GM21576 (cell line): ENCODE results near the gene PTPRK.

Source experiments
- ATAC-seq: cut with Tn5 transposase; IDR thresholded peaks from one replicate; pipeline ENCODE4 v1.9.1; 2021; ENCODE audit warnings: mild to moderate bottlenecking, moderate library complexity; ENCODE audit not compliant: unreplicated experiment

Gene PTPRK

DNA sequence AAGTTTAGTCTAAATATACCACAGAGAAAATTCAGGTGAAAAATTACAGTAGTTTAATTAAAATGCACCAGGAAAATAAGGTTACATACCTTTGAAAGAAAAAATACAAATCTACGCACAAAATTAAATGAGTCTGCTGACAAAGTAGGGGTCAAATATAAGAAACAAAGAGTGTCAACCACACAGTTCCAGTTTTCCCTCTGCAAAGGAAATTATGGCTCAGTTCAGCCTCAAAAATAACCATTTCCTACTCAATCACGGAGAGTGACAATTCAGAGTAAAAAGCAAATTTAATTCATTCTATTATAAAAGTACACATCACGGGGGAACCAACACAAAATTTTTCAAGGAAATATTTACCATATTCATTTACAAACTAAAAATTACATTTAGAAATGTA lies 124.8 kb downstream of the PTPRK start:
- no peak for ATAC-seq

DNA sequence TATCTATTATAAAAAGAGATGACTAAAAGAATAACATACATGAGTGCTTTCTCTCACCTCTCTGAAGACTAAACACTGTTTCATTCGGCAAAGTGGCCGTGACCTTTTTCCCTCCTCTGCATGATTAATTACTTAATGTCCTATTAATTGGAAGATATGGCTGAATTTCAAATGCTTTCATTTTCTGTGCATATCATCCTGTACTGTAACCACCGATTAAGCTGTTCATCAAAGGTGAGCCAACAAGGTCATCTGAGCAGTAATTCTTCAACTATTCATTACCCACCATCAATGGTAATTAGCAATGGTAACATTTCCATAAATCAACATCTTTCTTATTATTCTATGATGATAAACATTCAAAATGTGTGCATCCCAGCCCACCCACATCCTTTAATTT lies 125.2 kb downstream of the PTPRK start:
- ATAC-seq, result no peak

DNA sequence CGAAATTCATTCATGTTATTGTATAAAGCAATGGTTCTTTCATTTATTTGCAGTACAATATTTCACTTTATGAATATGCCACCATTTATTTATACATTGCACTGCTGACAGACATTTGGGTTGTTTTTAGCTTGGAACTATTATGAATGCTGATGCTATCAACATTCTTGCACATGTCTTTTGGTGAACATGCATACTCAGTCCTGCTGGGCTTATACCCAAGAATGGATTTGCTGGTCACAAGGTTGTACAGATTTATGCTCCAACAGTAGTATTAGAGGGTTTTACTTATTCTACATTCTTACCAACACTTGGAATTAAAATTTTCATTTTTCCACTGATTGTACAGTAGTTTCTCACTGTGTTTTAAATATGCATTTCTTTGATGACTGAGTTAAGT lies 126.2 kb downstream of the PTPRK start:
- ATAC-seq, result no peak

DNA sequence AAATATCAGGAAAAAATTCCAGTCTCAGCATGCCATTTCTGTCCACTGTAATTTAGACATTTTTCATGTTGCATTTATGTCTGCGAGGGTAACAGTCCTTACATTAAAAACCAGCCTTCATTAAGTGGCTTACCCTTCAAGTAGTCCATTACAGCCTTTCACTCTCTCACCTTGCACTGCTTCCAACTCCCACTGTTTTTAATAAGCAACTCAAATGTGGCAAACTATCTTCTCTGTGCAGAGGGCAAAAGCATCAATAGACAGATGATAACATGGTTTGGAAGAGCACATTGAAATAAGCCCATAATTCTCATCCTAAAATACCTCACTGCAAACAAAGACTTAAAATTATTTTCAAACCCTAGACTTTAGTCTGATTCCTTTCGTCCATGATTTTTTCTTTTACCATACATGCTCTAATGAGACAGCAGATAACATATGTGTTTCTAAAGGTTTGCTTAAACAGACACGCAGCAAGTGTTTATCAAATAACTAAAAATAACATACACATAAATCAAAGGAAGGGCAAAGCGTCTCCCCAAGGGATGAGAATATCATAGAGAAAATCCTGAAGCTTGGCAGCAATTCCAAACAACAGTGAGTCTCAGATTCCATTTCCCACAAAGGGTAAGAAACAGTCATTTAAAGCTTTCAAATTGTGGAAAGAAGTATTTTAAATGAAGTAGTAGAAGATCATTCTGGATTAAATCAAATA lies 130.4 kb downstream of the PTPRK start:
- ATAC-seq, result no peak

DNA sequence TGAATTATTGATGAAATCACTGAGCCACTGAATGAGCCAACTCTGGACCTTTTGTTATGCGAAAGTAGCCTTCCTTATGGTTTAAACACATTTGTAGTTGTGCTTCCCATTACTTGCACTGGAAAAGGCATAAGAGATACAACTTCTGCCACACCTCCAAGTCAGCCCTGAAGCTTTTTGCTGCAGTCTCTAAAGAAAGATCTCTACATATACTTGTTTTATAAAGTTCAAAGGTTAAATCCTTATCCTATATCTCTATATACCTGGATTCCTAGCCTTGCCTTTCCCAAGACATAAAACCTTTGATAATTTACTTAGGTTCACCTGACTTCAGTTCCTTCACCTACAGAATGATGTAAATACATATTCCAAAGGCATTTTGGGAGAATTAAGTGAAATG lies 132.0 kb downstream of the PTPRK start:
- no peak for ATAC-seq

DNA sequence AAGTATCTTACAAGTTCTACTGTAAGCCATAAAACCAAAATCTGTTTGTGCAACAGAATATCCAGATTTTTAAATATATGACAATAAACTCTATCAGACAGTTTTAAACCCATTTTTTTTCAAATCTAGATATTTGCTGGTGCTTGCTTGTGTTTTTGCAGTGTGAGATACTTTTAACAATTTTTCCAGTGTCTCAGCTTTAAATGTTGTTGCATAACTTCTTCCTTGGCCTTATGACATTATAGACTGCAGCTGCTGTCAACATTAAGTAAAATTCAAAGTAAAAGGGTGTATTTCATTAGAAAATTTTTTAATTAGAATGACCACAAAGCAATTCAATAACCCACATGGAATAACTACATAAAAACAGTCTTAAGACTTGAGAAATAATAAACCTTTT lies 139.5 kb downstream of the PTPRK start:
- no peak for ATAC-seq

DNA sequence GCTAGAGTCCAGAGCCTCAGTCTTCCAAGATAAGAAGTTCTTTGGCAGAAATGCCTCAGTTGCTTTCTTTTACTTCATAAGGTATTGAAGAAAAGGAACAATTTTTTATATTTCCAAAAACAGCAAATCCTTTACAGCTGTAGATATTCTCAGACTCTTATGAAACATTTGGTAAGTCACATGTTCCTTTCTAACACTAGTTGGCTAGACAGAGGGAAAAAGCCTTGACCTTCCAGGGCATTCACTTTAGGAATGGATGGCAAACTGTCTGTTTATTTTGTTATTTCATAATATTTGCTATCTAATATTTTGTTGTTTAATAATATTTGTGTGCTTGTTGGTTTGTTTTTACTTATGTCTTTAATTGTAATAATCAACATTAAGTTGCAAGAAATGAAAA lies 140.8 kb downstream of the PTPRK start:
- ATAC-seq, result no peak

DNA sequence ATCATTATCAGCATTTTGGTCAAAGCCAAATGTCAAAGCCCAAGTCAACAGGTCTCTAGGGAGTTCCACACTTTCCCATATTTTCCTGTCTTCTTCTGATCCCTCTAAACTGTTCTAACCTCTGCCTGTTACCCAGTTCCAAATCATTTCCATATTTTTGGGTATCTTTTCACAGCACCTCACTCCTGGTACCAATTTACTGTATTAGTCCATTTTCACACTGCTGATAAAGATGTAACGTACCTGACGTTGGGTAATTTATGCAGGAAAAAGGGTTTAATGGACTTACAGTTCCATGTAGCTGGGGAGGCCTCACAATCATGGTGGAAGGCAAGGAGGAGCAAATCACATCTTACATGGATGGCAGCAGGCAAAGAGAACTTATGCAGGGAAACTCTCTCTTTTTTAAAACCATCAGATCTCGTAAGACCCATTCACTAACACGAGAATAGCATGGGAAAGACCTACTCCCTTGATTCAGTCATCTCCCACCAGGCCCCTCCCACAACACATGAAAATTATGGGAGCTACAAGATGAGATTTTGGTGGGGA lies 143.4 kb downstream of the PTPRK start:
- no peak for ATAC-seq

DNA sequence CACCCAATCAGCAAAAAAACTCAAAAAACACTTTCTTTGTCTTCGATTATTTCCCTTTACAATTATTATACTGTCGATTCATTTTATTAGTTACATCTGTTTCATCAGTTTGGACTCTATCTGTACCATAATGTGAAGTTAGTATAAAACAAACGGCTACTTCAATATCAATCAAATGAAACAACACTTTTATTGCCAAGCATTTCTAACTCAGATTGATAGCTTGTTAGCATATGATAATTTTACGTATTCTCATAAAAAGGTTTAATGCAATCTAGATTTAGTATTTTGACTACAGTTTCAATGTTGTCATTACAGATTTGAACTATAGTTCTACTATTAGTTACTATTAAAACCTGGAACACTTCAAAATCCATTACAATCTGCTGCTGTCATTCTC lies 149.3 kb downstream of the PTPRK start:
- ATAC-seq, result no peak

DNA sequence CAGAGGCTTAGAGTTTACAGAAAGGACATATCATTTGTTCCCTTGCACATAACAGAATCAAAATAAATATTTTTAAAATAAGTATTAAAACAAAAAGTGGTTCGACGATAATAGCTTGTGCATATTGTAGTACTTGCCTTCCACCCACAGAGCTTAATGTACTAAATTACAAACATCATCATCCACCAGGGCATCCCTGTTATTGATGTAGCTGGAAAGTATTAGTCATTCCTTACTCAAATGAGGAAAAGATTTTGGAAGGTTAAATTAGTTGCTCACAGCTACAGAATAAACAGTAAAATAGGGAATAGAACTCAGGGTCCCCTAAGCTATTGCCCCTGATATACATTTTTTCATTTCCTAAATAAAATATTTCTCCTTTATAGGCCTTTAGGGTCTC lies 150.3 kb downstream of the PTPRK start:
- ATAC-seq, result no peak

DNA sequence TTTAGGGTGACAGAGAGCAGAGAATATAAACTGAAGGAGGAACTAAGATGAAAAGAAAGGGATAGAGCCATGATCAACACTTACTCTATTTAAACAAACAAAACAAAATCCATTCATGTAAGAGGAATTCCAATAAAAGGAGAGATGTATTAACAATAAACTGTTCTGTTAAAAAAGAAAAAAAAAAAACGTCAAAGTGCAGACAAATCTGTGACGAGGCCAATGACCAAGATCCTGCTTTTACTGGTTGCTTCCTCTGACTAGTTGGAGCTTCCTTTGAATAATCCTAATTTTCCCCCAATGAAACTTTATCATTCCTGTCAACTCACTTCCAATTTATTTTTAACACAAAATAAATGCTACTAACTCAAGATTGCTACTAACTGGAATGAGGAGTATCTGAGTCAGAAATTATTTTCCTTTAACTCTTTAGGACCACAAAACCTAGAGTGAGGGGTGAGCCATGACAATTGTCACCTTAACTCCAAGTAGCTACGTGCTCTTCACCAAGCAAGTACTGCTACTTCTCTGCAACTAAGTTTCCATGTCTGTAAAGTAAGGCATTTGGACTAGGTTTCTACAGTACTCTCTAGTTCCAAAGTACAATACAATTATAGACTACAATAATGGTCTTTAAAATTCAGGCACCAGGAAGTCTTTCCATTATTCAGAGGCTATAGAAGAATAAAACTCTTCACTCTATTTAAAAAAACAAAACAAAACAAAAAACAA lies 152.0 kb downstream of the PTPRK start:
- no peak for ATAC-seq

DNA sequence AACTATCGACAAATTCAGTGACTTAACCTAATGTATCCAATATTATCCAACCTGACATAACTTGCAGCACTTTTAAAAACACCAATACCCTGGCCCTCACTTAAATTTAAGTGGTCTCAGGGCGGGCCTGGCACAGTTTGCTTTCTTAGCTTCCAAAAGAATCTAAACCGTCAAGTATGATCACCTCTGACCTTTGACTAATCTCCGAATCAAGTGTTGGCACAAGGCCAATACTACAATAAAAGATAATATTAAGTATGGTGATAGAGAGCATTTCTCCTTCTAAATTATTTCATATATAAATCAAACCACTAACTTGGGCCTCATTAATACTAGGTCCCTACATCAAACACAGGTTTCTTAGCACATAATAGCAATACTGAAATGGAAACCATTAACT lies 153.0 kb downstream of the PTPRK start:
- no peak for ATAC-seq

DNA sequence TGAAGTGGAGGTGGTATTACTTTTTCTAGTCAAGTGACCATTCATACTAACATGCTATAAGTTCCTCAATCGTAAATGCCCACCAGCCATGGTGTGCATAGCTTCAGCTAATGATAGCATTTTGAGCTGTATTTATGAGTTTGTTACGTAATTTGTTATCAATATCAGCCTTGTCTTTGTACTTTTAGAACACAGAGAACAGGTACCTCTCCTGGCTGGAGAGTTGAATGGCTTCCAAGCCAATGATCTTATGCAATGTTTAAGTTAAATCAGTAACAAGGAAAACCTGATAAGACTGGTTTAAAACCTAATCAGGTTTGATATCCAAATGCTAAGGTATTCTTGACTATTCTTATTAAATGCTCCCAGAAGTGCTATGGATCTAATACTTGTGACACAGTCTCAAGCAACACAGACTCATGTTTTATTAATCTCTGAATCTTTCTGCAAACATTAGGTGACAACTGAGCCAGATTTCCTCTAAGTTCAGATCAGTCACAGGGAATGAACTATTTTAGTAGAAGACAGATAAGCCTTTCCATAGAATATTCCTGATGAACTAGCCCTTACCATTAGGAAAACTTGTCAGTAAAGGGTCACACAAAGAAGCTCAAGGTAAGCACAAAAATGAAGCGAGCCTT lies 154.8 kb downstream of the PTPRK start:
- ATAC-seq, result no peak

DNA sequence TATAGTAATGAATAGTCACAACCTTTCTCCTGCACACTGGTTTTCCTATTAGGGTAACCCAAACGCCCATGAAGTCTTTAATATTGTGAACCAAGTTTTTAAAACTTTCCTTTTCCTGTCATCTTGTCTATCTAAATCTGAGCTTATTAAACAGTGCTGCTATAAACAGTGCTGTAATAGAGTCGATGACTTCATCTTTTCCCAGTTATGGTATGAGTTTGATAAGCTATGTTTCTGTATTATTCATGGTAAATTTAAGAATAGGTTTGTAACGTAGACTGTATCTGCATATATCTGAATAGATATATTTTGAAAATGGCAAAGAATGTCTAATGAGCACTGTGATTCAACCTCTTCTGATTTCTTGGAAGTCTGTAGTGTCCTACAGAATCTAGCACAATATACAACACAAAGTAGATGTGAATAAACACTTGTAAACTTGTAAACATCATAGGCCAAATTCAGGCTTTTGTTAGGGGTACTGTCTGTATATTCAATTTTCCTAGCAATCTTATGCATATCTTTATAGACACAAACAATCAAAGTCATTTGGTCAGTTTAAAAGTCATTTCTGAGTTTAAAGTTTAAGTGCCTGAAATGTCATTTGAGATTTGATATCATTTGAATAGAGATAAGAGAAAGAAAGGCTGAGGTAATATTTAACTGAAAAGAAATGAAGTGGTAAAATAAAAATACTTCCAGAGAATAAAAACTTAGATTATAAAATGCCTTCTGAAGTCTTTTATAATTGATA lies 155.5 kb downstream of the PTPRK start:
- no peak for ATAC-seq

DNA sequence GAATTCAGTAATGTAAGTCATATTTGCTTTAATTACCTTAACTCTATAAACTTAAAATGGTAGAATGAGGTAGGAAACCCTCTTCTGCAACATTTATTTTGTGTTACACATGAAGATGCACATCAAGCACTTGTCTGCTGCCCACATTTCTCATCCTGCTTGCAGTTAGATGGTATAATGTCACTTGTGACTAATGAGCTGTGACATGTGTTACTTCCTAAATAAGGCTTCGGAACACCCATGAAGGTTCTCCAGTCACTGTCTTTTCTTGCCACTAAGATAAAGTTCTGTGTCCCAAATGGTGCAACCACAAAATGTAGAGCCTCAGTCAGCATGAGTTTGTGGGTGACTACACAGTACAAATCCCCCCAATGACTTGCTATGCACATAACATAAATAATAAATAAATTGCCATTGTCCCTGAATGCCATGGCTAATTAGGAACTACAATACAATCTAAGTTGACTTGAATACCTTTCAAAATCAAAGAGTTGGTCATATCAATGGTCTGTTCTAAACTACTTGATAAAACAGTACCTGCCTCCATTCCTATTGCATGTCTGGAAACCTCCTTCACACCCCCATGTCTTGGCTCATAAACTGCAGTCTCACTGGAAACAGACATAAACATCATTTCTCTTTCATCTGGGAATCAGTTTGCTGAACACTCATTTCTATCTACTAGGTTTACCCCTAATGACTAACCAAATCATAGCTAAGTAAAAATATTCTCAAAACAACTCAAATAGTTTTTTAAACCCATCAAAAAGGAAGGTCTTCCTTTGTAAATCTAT lies 157.2 kb downstream of the PTPRK start:
- no peak for ATAC-seq

DNA sequence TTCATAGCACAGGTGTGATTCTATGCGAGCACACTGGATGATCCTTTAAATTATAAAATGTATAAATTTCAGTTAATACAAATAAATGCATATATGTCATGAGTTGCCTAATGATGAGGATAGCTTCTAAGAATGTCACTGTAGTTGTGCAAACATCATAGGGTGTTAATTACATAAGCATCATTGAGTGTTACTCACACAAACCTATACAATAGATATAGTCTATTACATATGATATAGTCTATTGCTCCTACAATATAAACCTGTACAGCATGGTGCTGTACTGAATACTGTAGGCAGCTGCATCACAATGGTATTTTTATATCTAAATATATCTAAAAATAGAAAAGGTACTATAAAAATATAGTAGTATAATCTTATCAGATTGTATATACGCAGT lies 159.0 kb downstream of the PTPRK start:
- ATAC-seq, result no peak

DNA sequence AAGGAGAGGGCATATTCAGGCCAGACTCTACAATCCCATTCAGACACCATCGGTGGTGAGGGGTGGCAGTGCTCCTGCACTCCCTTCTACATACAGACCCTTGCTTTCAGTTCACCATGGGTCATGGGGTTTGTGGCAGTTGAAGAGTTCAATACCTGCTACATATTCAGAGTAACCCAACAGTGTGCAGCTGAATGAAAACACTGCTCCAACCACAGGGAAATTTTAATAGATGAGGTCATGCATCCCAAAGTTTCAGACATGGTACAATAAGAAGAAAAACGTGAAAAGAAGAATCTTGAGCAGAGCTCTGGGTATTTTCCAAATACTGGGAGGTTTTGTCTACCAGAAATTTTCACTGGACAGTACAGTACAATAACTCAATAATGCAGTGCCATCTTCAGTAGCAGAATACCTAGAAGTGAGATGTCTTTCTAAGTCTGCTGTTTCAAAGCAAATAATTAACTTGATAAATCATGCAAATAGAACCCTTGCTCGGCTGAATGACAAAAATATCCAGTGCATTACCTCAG lies 162.1 kb downstream of the PTPRK start:
- ATAC-seq, result no peak

DNA sequence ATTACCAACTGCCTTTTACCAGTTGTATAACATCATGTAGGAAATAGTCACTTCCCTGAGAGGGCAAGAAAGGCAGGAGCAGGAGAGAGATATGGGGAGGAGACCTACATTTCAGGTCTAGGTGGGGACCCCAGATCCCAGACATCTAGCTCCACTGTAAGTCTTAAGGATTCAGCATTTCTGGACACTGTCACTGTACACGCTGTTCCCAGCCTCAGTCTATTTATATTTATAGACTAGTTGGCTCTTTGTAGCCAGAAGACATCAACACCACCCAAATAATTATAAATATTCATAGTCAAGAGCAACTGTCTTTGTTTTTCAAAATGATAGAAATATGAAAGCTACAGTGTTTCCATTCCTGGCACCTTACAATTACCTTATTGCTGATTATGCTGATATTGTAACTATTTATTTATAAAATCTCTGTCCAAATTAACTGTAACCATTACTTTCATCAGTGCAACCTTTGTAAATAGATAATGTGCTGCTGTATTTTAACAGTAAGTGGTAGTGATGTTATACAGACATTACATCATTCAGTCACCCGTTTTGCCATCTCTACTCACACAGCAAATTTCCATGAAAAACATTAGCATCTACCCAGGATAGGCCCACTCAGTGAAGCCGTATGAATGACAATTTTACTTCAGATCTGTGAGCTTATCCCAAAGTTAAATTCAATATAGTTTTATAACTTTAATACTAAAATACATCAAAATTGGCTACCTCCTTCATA lies 162.8 kb downstream of the PTPRK start:
- no peak for ATAC-seq

DNA sequence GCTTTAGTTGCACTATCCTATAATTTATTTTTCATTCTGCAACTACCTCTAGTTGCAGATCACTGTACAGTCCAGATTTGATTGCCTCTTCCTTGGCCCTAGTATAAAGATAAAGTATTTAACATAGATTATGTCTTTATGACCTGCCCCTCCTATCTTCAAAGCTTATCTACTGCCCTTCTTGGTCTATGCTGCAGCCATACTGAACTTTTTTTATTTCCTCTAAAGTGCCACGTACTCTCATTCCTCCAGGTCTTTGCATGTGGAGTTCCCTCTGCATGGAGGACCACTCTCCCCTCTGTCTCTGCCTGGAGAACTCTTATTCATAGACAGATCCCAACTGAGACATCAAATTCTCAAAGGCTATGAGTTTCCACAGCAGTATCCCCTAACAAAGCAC lies 168.0 kb downstream of the PTPRK start:
- ATAC-seq, result no peak

DNA sequence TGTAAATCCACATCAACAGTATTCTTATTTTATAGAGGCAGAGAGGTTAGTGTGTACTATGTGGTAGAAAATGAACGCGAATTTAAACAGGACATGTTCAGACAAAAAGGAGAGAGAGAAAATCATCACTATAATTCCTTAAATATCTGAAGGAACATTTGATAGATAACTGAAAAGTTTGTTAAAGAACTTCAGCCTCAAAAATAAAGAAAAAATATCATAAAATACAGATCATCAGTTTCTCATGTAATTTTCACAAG lies 169.2 kb downstream of the PTPRK start:
- ATAC-seq, result no peak
